ENCODE measurements around the gene LDLRAD3.
A peak's percentile ranks its signal among the peaks of the same experiment; 100 is the strongest.
"Not testable (repeated sequence)": the region's sequence is repeated elsewhere in the genome, so short reads cannot be mapped to it uniquely, and the experiment has no call there.

The LDLRAD3 gene

GRCh38 chr11:36026315-36026968 lies 82.6 kb downstream of the LDLRAD3 start:
- ATAC-seq = no peak
- H3K9me3 Mint-ChIP-seq = no peaks in the 10 kb centered on the region
- H3K4me1 Mint-ChIP-seq = no peaks in the 10 kb centered on the region
- no peaks in the 10 kb centered on the region for H3K27me3 Mint-ChIP-seq
- H3K4me3 Mint-ChIP-seq = no peak overlapping the region
- no peak overlapping the region for H3K27ac Mint-ChIP-seq
- H3K36me3 Mint-ChIP-seq = no peaks in the 10 kb centered on the region

GRCh38 chr11:36027731-36028130 lies 83.9 kb downstream of the LDLRAD3 start:
- Mint-ChIP-seq H3K27me3 (no peaks in the 10 kb centered on the region), H3K4me1 (no peaks in the 10 kb centered on the region), H3K27ac (no peak overlapping the region)

GRCh38 chr11:36029616-36030015 lies 85.8 kb downstream of the LDLRAD3 start:
- no peak overlapping the region for H3K4me3 Mint-ChIP-seq
- H3K36me3 Mint-ChIP-seq = no peaks in the 10 kb centered on the region
- no peaks in the 10 kb centered on the region for H3K4me1 Mint-ChIP-seq
- H3K9me3 Mint-ChIP-seq = no peaks in the 10 kb centered on the region
- H3K27me3 Mint-ChIP-seq = no peaks in the 10 kb centered on the region
- no peak overlapping the region for H3K27ac Mint-ChIP-seq
- no peak for ATAC-seq

More at GRCh38 chr11:36027731-36028130, 83.9 kb downstream of the LDLRAD3 start:
- Mint-ChIP-seq H3K36me3 (no peaks in the 10 kb centered on the region), H3K9me3 (no peaks in the 10 kb centered on the region), H3K4me3 (no peak overlapping the region)
- ATAC-seq = no peak

- H3K27ac Mint-ChIP-seq = no peak overlapping the region
- no peaks in the 10 kb centered on the region for H3K36me3 Mint-ChIP-seq
- no peaks in the 10 kb centered on the region for H3K9me3 Mint-ChIP-seq
- H3K27me3 Mint-ChIP-seq = no peaks in the 10 kb centered on the region
- no peak for ATAC-seq
- H3K4me3 Mint-ChIP-seq = no peak overlapping the region
- no peaks in the 10 kb centered on the region for H3K4me1 Mint-ChIP-seq
Measured at GRCh38 chr11:36030731-36031281, 86.9 kb downstream of the LDLRAD3 start.

- H3K36me3 Mint-ChIP-seq = no peaks in the 10 kb centered on the region
- H3K4me3 Mint-ChIP-seq = no peak overlapping the region
- no peak for ATAC-seq
- no peaks in the 10 kb centered on the region for H3K9me3 Mint-ChIP-seq
- no peaks in the 10 kb centered on the region for H3K4me1 Mint-ChIP-seq
- H3K27me3 Mint-ChIP-seq = no peaks in the 10 kb centered on the region
- no peak overlapping the region for H3K27ac Mint-ChIP-seq
Measured at GRCh38 chr11:36033082-36033751, 89.4 kb downstream of the LDLRAD3 start.

- H3K27ac Mint-ChIP-seq = no peak overlapping the region
- no peaks in the 10 kb centered on the region for H3K36me3 Mint-ChIP-seq
- H3K4me1 Mint-ChIP-seq = no peaks in the 10 kb centered on the region
- no peak for ATAC-seq
- no peaks in the 10 kb centered on the region for H3K9me3 Mint-ChIP-seq
- H3K27me3 Mint-ChIP-seq = peaks cover under 1% of the 10 kb centered on the region
- no peak overlapping the region for H3K4me3 Mint-ChIP-seq
Measured at GRCh38 chr11:36033936-36034335, 90.1 kb downstream of the LDLRAD3 start.

- H3K36me3 Mint-ChIP-seq = no peaks in the 10 kb centered on the region
- H3K27ac Mint-ChIP-seq = no peak overlapping the region
- no peak overlapping the region for H3K4me3 Mint-ChIP-seq
- H3K9me3 Mint-ChIP-seq = no peaks in the 10 kb centered on the region
- H3K27me3 Mint-ChIP-seq = peaks cover 8% of the 10 kb centered on the region
- H3K4me1 Mint-ChIP-seq = no peaks in the 10 kb centered on the region
- no peak for ATAC-seq
Measured at GRCh38 chr11:36034551-36035331, 90.9 kb downstream of the LDLRAD3 start.

GRCh38 chr11:36035454-36035853 lies 91.6 kb downstream of the LDLRAD3 start:
- Mint-ChIP-seq H3K27me3 (peaks cover 15% of the 10 kb centered on the region), H3K27ac (no peak overlapping the region), H3K4me3 (no peak overlapping the region), H3K36me3 (no peaks in the 10 kb centered on the region), H3K4me1 (no peaks in the 10 kb centered on the region), H3K9me3 (no peaks in the 10 kb centered on the region)
- no peak for ATAC-seq

GRCh38 chr11:36035999-36036398 lies 92.1 kb downstream of the LDLRAD3 start:
- Mint-ChIP-seq H3K27ac (no peak overlapping the region), H3K4me1 (no peaks in the 10 kb centered on the region), H3K4me3 (no peak overlapping the region), H3K36me3 (no peaks in the 10 kb centered on the region), H3K27me3 (peaks cover 16% of the 10 kb centered on the region), H3K9me3 (no peaks in the 10 kb centered on the region)
- ATAC-seq = no peak

GRCh38 chr11:36037031-36037430 lies 93.2 kb downstream of the LDLRAD3 start:
- Mint-ChIP-seq H3K27me3 (peaks cover 16% of the 10 kb centered on the region), H3K9me3 (no peaks in the 10 kb centered on the region), H3K4me1 (no peaks in the 10 kb centered on the region), H3K4me3 (no peak overlapping the region), H3K36me3 (no peaks in the 10 kb centered on the region), H3K27ac (no peak overlapping the region)
- ATAC-seq = peak; percentile 17

- no peak overlapping the region for H3K27ac Mint-ChIP-seq
- H3K9me3 Mint-ChIP-seq = no peaks in the 10 kb centered on the region
- no peaks in the 10 kb centered on the region for H3K4me1 Mint-ChIP-seq
- H3K4me3 Mint-ChIP-seq = no peak overlapping the region
- ATAC-seq = no peak
- H3K36me3 Mint-ChIP-seq = no peaks in the 10 kb centered on the region
- H3K27me3 Mint-ChIP-seq = peaks cover 16% of the 10 kb centered on the region
Measured at GRCh38 chr11:36038541-36038940, 94.7 kb downstream of the LDLRAD3 start.

GRCh38 chr11:36039471-36039870 lies 95.6 kb downstream of the LDLRAD3 start:
- H3K4me1 Mint-ChIP-seq = no peaks in the 10 kb centered on the region
- no peaks in the 10 kb centered on the region for H3K36me3 Mint-ChIP-seq
- no peak for ATAC-seq
- no peaks in the 10 kb centered on the region for H3K9me3 Mint-ChIP-seq
- H3K27ac Mint-ChIP-seq = no peak overlapping the region
- H3K27me3 Mint-ChIP-seq = peaks cover 16% of the 10 kb centered on the region
- H3K4me3 Mint-ChIP-seq = no peak overlapping the region

GRCh38 chr11:36041988-36042611 lies 98.2 kb downstream of the LDLRAD3 start:
- H3K27ac Mint-ChIP-seq = no peak overlapping the region
- ATAC-seq = no peak
- no peaks in the 10 kb centered on the region for H3K36me3 Mint-ChIP-seq
- no peaks in the 10 kb centered on the region for H3K4me1 Mint-ChIP-seq
- H3K27me3 Mint-ChIP-seq = peaks cover 16% of the 10 kb centered on the region
- no peak overlapping the region for H3K4me3 Mint-ChIP-seq
- H3K9me3 Mint-ChIP-seq = peaks cover 5% of the 10 kb centered on the region

GRCh38 chr11:36044636-36045035 lies 100.8 kb downstream of the LDLRAD3 start:
- Mint-ChIP-seq H3K4me3 (no peak overlapping the region), H3K27ac (no peak overlapping the region), H3K4me1 (no peaks in the 10 kb centered on the region), H3K27me3 (peaks cover 9% of the 10 kb centered on the region), H3K36me3 (no peaks in the 10 kb centered on the region), H3K9me3 (peaks cover 5% of the 10 kb centered on the region)
- ATAC-seq = no peak

- not testable (repeated sequence) for H3K27ac Mint-ChIP-seq, H3K36me3 Mint-ChIP-seq, H3K4me3 Mint-ChIP-seq, H3K4me1 Mint-ChIP-seq, H3K27me3 Mint-ChIP-seq, H3K9me3 Mint-ChIP-seq, ATAC-seq
Measured at GRCh38 chr11:36045945-36046344, 102.1 kb downstream of the LDLRAD3 start.
